ENCODE measurements around the gene SIRPD. TPM values are rescaled to one million over a fixed set of nuclear protein-coding genes. Genes with fewer than 3 reads are reported as not detected.

The SIRPD gene
- total and polyA plus RNA-seq, 2 donors = 0.53 TPM; not detected in 1

- Histone ChIP-seq H3K36me3 (ENCODE audit: insufficient read depth) (no peaks in the 10 kb centered on the region), H3K27ac (ENCODE audit: low read depth) (no peak overlapping the region), H3K4me3 (ENCODE audit: low read depth, low read length) (no peak overlapping the region), H3K4me1 (ENCODE audit: insufficient read depth) (no peaks in the 10 kb centered on the region)
- WGBS = 72% methylated on average over 6 of the region's 6 CpGs
- no peak for DNase-seq (ENCODE audit: extremely low spot score)
Measured at GRCh38 chr20:1567392-1568162, 10.1 kb upstream of the SIRPD start.

DNA sequence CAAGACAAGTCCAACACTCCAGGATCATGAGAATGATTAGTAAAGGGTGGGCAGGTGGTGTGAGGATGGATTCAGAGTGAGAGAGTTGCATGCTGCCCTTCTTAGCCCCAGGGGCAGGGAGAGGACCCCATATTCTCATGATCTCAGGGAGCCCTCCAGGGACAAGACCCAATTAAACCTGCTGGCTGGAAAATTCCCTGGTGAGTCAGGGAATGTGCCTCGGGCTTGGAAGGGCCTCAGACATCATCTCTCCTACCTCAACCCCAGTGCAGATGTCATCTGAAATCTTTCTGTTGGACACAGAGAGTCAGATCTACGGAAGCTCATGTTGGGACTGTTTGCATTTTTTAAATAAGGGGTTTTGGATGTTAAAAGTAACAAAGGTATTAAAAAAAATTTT is 9.2 kb upstream of the SIRPD start:
- Histone ChIP-seq H3K27ac (ENCODE audit: low read depth) (no peak overlapping the region), H3K4me3 (ENCODE audit: low read depth, low read length) (no peak overlapping the region), H3K4me1 (ENCODE audit: insufficient read depth) (no peaks in the 10 kb centered on the region), H3K36me3 (ENCODE audit: insufficient read depth) (no peaks in the 10 kb centered on the region)
- no peak for DNase-seq (ENCODE audit: extremely low spot score)
- WGBS = 73% methylated on average over 2 of the region's 2 CpGs

- Histone ChIP-seq H3K4me1 (ENCODE audit: insufficient read depth) (no peaks in the 10 kb centered on the region), H3K4me3 (ENCODE audit: low read depth, low read length) (no peak overlapping the region), H3K27ac (ENCODE audit: low read depth) (no peak overlapping the region), H3K36me3 (ENCODE audit: insufficient read depth) (no peaks in the 10 kb centered on the region)
- 89% methylated on average over 2 of the region's 2 CpGs for WGBS
- no peak for DNase-seq (ENCODE audit: extremely low spot score)
Measured at GRCh38 chr20:1565461-1565860, 8.0 kb upstream of the SIRPD start.

DNA sequence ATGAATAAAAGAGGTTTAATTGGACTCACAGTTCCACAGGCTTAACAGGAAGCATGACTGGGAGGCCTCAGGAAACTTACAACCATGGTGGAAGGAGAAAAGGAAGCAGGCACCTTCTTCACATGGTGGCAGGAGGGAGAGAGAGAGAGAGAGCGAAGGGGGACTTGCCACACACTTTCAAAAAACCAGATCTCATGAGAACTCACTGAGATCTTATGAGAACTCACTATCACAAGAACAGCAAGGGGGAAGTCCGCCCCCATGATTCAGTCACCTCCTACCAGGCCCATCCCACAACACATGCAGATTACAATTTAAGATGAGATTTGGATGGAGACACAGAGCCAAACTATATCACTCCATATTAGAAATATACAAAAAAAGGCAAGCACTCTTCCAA is 6.1 kb upstream of the SIRPD start:
- no peak overlapping the region for H3K4me3 ChIP-seq (ENCODE audit: low read depth, low read length)
- no peaks in the 10 kb centered on the region for H3K36me3 ChIP-seq (ENCODE audit: insufficient read depth)
- H3K4me1 ChIP-seq (ENCODE audit: insufficient read depth) = no peaks in the 10 kb centered on the region
- DNase-seq (ENCODE audit: extremely low spot score) = no peak
- WGBS = 76% methylated on average over 2 of the region's 2 CpGs
- H3K27ac ChIP-seq (ENCODE audit: low read depth) = no peak overlapping the region

GRCh38 chr20:1562622-1563021 is 5.1 kb upstream of the SIRPD start:
- no peaks in the 10 kb centered on the region for H3K4me1 ChIP-seq (ENCODE audit: insufficient read depth)
- 67% methylated on average over 2 of the region's 2 CpGs for WGBS

GRCh38 chr20:1561350-1561749 is 3.8 kb upstream of the SIRPD start:
- no peak for DNase-seq (ENCODE audit: extremely low spot score)
- no peaks in the 10 kb centered on the region for H3K36me3 ChIP-seq (ENCODE audit: insufficient read depth)
- WGBS = 62% methylated on average over 2 of the region's 2 CpGs
- no peak overlapping the region for H3K4me3 ChIP-seq (ENCODE audit: low read depth, low read length)
- no peak overlapping the region for H3K27ac ChIP-seq (ENCODE audit: low read depth)
- H3K4me1 ChIP-seq (ENCODE audit: insufficient read depth) = no peaks in the 10 kb centered on the region

More at GRCh38 chr20:1562622-1563021, 5.1 kb upstream of the SIRPD start:
- no peak for DNase-seq (ENCODE audit: extremely low spot score)
- Histone ChIP-seq H3K4me3 (ENCODE audit: low read depth, low read length) (no peak overlapping the region), H3K27ac (ENCODE audit: low read depth) (no peak overlapping the region), H3K36me3 (ENCODE audit: insufficient read depth) (no peaks in the 10 kb centered on the region)

GRCh38 chr20:1555952-1556351 is 1.6 kb downstream of the SIRPD start:
- Histone ChIP-seq H3K4me3 (ENCODE audit: low read depth, low read length) (no peak overlapping the region), H3K27ac (ENCODE audit: low read depth) (no peak overlapping the region), H3K4me1 (ENCODE audit: insufficient read depth) (no peaks in the 10 kb centered on the region), H3K36me3 (ENCODE audit: insufficient read depth) (no peaks in the 10 kb centered on the region)
- no peak for DNase-seq (ENCODE audit: extremely low spot score)

- Histone ChIP-seq H3K4me1 (ENCODE audit: insufficient read depth) (no peaks in the 10 kb centered on the region), H3K36me3 (ENCODE audit: insufficient read depth) (no peaks in the 10 kb centered on the region), H3K27ac (ENCODE audit: low read depth) (peak overlapping the region; percentile 10), H3K4me3 (ENCODE audit: low read depth, low read length) (no peak overlapping the region)
- DNase-seq (ENCODE audit: extremely low spot score) = no peak
- whole genome bisulfite sequencing = 85% methylated on average over 1 of the region's 1 CpG
Measured at GRCh38 chr20:1539816-1540419, 17.6 kb downstream of the SIRPD start.

- DNase-seq (ENCODE audit: extremely low spot score) = no peak
- H3K27ac ChIP-seq (ENCODE audit: low read depth) = no peak overlapping the region
- no peak overlapping the region for H3K4me3 ChIP-seq (ENCODE audit: low read depth, low read length)
- H3K4me1 ChIP-seq (ENCODE audit: insufficient read depth) = no peaks in the 10 kb centered on the region
- no peaks in the 10 kb centered on the region for H3K36me3 ChIP-seq (ENCODE audit: insufficient read depth)
Measured at GRCh38 chr20:1538655-1539054, 18.9 kb downstream of the SIRPD start.

DNA sequence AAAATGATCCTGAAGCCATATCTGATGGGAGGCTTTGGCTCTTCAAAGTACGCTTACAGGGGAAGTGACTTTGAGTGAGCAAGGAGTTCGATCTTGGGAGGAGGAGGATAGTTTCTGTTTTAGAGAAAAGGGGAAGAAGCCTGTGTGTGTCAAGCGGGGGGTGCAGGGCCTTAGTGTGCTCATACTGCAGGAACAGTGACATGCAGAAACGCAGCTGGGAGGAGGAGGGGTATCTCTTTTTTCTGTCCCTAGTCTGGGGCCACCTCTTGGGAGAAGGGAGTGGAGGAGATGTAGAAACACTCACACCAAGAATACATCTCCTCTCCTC is 19.8 kb downstream of the SIRPD start:
- H3K36me3 ChIP-seq (ENCODE audit: insufficient read depth) = no peaks in the 10 kb centered on the region
- no peak overlapping the region for H3K4me3 ChIP-seq (ENCODE audit: low read depth, low read length)
- WGBS = 63% methylated on average over 4 of the region's 4 CpGs
- H3K27ac ChIP-seq (ENCODE audit: low read depth) = no peak overlapping the region
- DNase-seq (ENCODE audit: extremely low spot score) = no peak
- no peaks in the 10 kb centered on the region for H3K4me1 ChIP-seq (ENCODE audit: insufficient read depth)

- H3K4me3 ChIP-seq (ENCODE audit: low read depth, low read length) = no peak overlapping the region
- H3K36me3 ChIP-seq (ENCODE audit: insufficient read depth) = no peaks in the 10 kb centered on the region
- DNase-seq (ENCODE audit: extremely low spot score) = no peak
- 73% methylated on average over 11 of the region's 11 CpGs for WGBS
- H3K27ac ChIP-seq (ENCODE audit: low read depth) = no peak overlapping the region
- H3K4me1 ChIP-seq (ENCODE audit: insufficient read depth) = no peaks in the 10 kb centered on the region
Measured at GRCh38 chr20:1536893-1537730, 20.4 kb downstream of the SIRPD start.

DNA sequence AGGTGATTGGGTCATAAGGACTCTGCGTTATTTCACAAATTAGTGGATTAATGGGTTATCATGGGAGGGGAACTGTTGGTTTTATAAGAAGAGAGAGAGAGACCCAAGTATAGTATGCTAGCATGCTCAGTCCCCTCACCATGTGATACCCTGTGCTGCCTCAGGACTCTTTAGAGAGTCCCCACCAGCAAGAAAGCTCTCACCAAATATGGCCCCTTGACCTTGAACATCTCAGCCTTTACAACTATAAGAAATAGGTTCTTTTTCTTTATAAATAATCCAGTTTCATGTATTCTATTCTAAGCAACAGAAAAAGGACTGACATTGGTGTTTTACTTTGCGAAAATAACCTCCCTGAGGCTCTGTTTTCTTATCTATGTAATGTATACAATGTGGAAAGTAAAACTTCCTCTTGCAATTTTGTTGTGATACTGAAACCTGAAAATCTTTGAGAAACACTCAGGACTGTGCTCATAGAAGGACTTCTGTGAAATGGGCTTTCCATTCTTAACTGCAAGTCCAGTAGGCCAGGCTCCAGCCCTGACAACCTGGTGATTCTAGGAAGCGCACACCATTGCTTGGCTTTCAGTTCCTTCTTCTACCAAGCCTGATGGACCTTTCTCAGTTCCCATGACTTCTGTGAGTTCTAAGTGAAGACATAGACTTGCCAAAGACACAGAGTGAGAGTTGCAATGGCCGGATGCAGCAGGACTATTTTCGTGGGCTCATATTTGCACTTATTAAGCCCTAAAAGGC is 21.9 kb downstream of the SIRPD start:
- no peak for DNase-seq (ENCODE audit: extremely low spot score)
- no peak overlapping the region for H3K27ac ChIP-seq (ENCODE audit: low read depth)
- H3K36me3 ChIP-seq (ENCODE audit: insufficient read depth) = no peaks in the 10 kb centered on the region
- 67% methylated on average over 5 of the region's 5 CpGs for WGBS
- H3K4me3 ChIP-seq (ENCODE audit: low read depth, low read length) = no peak overlapping the region
- H3K4me1 ChIP-seq (ENCODE audit: insufficient read depth) = no peaks in the 10 kb centered on the region

DNA sequence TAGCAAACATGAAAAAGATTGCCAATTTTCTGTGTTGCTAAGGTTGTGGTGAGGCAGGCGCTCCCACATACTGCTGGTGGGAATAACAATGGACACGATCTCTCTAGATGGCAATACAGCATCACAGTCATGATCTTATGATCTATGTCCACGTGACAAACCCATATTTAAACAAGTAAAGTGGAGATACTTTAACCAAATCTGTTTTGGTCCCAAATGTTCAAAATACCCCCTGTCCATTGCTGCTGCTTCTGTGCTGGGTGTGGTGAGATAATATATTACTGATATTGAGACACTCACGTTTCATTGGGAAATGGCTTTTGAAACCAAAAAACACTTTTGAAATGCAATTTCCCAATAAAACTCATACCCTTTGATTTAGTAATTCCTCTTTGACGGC is 23.0 kb downstream of the SIRPD start:
- DNase-seq (ENCODE audit: extremely low spot score) = no peak
- WGBS = 64% methylated on average over 5 of the region's 5 CpGs
- Histone ChIP-seq H3K4me1 (ENCODE audit: insufficient read depth) (no peaks in the 10 kb centered on the region), H3K36me3 (ENCODE audit: insufficient read depth) (no peaks in the 10 kb centered on the region), H3K27ac (ENCODE audit: low read depth) (no peak overlapping the region), H3K4me3 (ENCODE audit: low read depth, low read length) (no peak overlapping the region)
